GM23248 (cell line): Measurements from ENCODE around the gene EID2B. TPM values are rescaled to one million over a fixed set of nuclear protein-coding genes. Genes with fewer than 3 reads are reported as not detected.

Experiments used
- DNase-seq: peaks from one replicate; pipeline ENCODE4 v3.0.0-alpha.2; 2015
- H2AFZ ChIP-seq: fragments of 200-600 bp; sonication (generic); 2 replicates; pipeline ENCODE4 v1.6.1; 2016; ENCODE audit warnings: antibody characterized with exemption
- H3F3A ChIP-seq: fragments of 200-600 bp; sonication (generic); 2 replicates; pipeline ENCODE4 v1.6.1; 2016; ENCODE audit warnings: mild to moderate bottlenecking, antibody characterized with exemption, mixed run types; ENCODE audit not compliant: insufficient read depth
- H3K27ac ChIP-seq: fragments of 200-600 bp; sonication (generic); 2 replicates; pipeline ENCODE4 v1.5.1; 2016; ENCODE audit warnings: mild to moderate bottlenecking
- H3K27me3 ChIP-seq: fragments of 200-600 bp; sonication (generic); replicated peaks from 2 replicates; pipeline ENCODE4 v1.6.1; 2016; ENCODE audit warnings: mild to moderate bottlenecking; ENCODE audit not compliant: insufficient read depth
- H3K36me3 ChIP-seq: fragments of 200-600 bp; sonication (generic); 2 replicates; pipeline ENCODE4 v1.6.1; 2016; ENCODE audit warnings: low read depth, mild to moderate bottlenecking
- H3K4me1 ChIP-seq: fragments of 200-600 bp; sonication (generic); 2 replicates; pipeline ENCODE4 v1.6.1; 2016; ENCODE audit warnings: mild to moderate bottlenecking; ENCODE audit not compliant: insufficient read depth
- H3K4me2 ChIP-seq: fragments of 200-600 bp; sonication (generic); one replicate; pipeline ENCODE4 v1.6.1; 2016; ENCODE audit warnings: mild to moderate bottlenecking; ENCODE audit not compliant: unreplicated experiment
- H3K4me3 ChIP-seq: fragments of 200-600 bp; sonication (generic); 2 replicates; pipeline ENCODE4 v1.5.1; 2016; ENCODE audit warnings: mild to moderate bottlenecking
- H3K79me2 ChIP-seq: fragments of 200-600 bp; sonication (generic); 2 replicates; pipeline ENCODE4 v1.6.1; 2016; ENCODE audit warnings: mild to moderate bottlenecking; ENCODE audit not compliant: insufficient read depth
- H3K9ac ChIP-seq: fragments of 200-600 bp; sonication (generic); 2 replicates; pipeline ENCODE4 v1.6.1; 2016; ENCODE audit warnings: mild to moderate bottlenecking
- H3K9me2 ChIP-seq: fragments of 200-600 bp; sonication (generic); 2 replicates; pipeline ENCODE4 v1.6.1; 2016; ENCODE audit warnings: mixed run types, mild to moderate bottlenecking, moderate library complexity; ENCODE audit not compliant: insufficient read depth
- H3K9me3 ChIP-seq: fragments of 200-600 bp; sonication (generic); one replicate; pipeline ENCODE4 v1.6.1; 2017; ENCODE audit warnings: low read depth
- H4K20me1 ChIP-seq: fragments of 200-600 bp; sonication (generic); 2 replicates; pipeline ENCODE4 v1.6.0; 2016; ENCODE audit not compliant: insufficient read depth
- EZH2 ChIP-seq: fragments of 200-600 bp; sonication (generic); IDR thresholded peaks from 2 replicates; pipeline ENCODE4 v1.6.1; 2018; ENCODE audit warnings: antibody characterized with exemption, mild to moderate bottlenecking; ENCODE audit not compliant: insufficient read depth, poor library complexity, severe bottlenecking
- EZH2phosphoT487 ChIP-seq: fragments of 200-600 bp; sonication (generic); IDR thresholded peaks from 2 replicates; pipeline ENCODE4 v1.6.1; 2018; ENCODE audit warnings: antibody characterized with exemption, moderate library complexity, mild to moderate bottlenecking, low read depth; ENCODE audit not compliant: insufficient read depth
- WGBS, 2 experiments: methylation state at CpG; one replicate each; pipeline ENCODE4 v1.1.6; 2015 to 2017; ENCODE audit warnings: low lambda C conversion rate in 2 of 2, low coverage in 1 of 2; ENCODE audit errors: missing lambda C conversion rate in 2 of 2; 5-methylcytosine and 5-hydroxymethylcytosine counted together
- in situ Hi-C: fragments of 300-500 bp; cut with MboI; formaldehyde crosslinking; loops from 2 replicates; pipeline ENCODE4 v1.15.0; 2020
- polyA plus RNA-seq: library from polyadenylated mRNA; unstranded; fragments of >200 nt; fragmentation: Nextera tagmentation; extraction: Ambion mirVana; gene quantifications from 2 replicates; pipeline ENCODE4 v1.2.1, GENCODE V29; 2016
- total RNA-seq: library from RNA; depleted of rRNA; stranded (reverse); fragments of >200 nt; shearing (Covaris generic); gene quantifications from 2 replicates; pipeline ENCODE4 v1.2.3, GENCODE V29; 2014

Gene EID2B
- total and polyA plus RNA-seq, 2 experiments from 2014 or later, result 3.2 to 3.4 TPM

DNA sequence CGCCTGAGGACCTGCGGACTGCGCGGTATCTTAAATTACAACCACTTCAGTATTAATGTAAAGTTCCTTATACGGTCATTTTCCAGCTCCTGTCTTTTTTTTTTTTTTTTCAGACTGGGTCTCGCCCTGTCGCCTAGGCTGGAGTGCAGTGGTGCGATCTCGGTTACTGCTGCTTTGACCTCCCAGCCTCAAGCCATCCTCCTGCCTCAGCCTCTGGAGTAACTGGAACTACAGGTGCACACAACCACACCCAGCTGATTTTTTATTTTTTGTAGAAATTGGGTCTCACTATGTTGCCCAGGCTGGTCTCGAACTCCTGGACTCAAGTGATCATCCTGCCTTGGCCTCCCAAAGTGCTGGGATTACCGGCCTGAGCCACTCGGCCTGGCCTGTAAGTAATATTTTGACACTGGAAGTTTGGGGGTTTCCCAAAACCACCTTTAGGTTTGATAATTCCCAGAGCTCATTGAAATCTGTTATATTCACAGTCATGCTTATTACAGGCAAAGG, 406 bp upstream of the EID2B start:
- Histone ChIP-seq H3K79me2 (peaks cover 53% of the 10 kb centered on the region), H3F3A (no peaks in the 10 kb centered on the region; the same call in 1 of the 2 replicates), H4K20me1 (no peaks in the 10 kb centered on the region), H3K9me2 (no peaks in the 10 kb centered on the region), H3K36me3 (no peaks in the 10 kb centered on the region), H3K4me3 (0 out of 2 replicates have a peak overlapping the region, but pooled peaks have one; percentile 92), H3K4me2 (no peak overlapping the region), H3K9ac (no peak overlapping the region), H2AFZ (peak overlapping the region; percentile 32; the same call in 1 of the 2 replicates), H3K9me3 (no peaks in the 10 kb centered on the region), H3K4me1 (peaks cover 13% of the 10 kb centered on the region), H3K27me3 (no peaks in the 10 kb centered on the region), H3K27ac (no peak overlapping the region)
- in situ Hi-C loops, result no loop called here
- DNase-seq, result no peak
- WGBS, 2 experiments, result 17 to 19% methylated on average over 12 of the region's 12 CpGs
- TF ChIP-seq EZH2, result no peak
- TF ChIP-seq EZH2phosphoT487, result no peak

DNA sequence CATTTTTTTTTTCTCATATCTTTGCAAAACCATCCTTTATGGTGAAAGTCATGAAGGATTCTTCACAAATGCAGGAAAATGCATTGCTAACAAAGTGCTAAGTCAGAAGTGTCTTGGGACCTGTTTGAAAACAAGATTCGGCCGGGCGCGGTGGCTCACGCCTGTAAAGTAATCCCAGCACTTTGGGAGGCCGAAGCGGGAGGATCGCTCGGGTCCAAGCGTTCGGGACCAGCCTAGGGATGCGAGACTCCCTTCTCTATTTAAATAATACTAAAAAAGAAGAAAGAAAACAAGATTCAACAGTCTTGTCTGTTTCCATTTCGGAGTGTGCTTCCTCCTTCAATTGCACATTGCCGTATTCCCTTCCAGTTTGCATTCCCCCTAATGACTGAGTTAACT, 819 bp downstream of the EID2B start:
- H3K9me2 ChIP-seq, result no peaks in the 10 kb centered on the region
- H3K36me3 ChIP-seq, result no peaks in the 10 kb centered on the region
- peak; percentile 35 for DNase-seq
- H3K79me2 ChIP-seq, result peaks cover 43% of the 10 kb centered on the region
- H3K4me1 ChIP-seq, result peaks cover 13% of the 10 kb centered on the region
- in situ Hi-C loops, result no loop called here
- WGBS, 2 experiments, result 6 to 7% methylated on average over 14 of the region's 14 CpGs
- H3K9me3 ChIP-seq, result no peaks in the 10 kb centered on the region
- peak overlapping the region; percentile 74 for H3K27ac ChIP-seq
- TF ChIP-seq EZH2phosphoT487 (no peak), EZH2 (no peak)
- no peaks in the 10 kb centered on the region; the same call in 1 of the 2 replicates for H3F3A ChIP-seq
- H3K27me3 ChIP-seq, result no peaks in the 10 kb centered on the region
- peak overlapping the region; percentile 91 for H2AFZ ChIP-seq
- peak overlapping the region; percentile 92 for H3K4me3 ChIP-seq
- H4K20me1 ChIP-seq, result no peaks in the 10 kb centered on the region
- H3K4me2 ChIP-seq, result peak overlapping the region; percentile 98
- peak overlapping the region; percentile 85 for H3K9ac ChIP-seq

DNA sequence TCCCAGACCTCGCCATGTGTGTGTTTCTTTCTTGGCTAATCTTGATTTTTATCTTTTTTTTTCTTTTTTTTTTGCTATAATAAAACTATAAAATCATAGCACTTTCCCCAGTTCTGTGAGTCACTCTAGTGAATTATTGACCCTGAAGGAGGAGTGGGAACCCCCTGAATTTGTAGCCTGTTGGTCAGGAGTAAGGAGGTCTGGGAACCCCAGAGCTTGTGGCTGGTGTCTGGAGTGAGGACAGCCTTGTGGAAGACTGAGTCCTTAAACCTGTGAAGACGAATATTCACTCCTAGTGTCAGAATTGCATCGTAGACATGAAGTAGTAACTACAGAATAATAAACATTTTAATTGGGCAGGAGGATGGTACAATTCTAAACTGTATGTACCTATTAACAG, 7.4 kb downstream of the EID2B start:
- WGBS, 2 experiments, result 97% methylated on average over 3 of the region's 3 CpGs
- DNase-seq, result no peak
- H3K9me3 ChIP-seq, result no peaks in the 10 kb centered on the region
- H3K4me3 ChIP-seq, result no peak overlapping the region
- no peaks in the 10 kb centered on the region for H3K27me3 ChIP-seq
- H4K20me1 ChIP-seq, result no peaks in the 10 kb centered on the region
- H3K9ac ChIP-seq, result no peak overlapping the region
- no peak overlapping the region for H3K27ac ChIP-seq
- peaks cover 19% of the 10 kb centered on the region for H3K79me2 ChIP-seq
- no peaks in the 10 kb centered on the region for H3K36me3 ChIP-seq
- no peak overlapping the region for H3K4me2 ChIP-seq
- H3F3A ChIP-seq, result no peaks in the 10 kb centered on the region; the same call in 1 of the 2 replicates
- TF ChIP-seq EZH2phosphoT487, result no peak
- no peak for TF ChIP-seq EZH2
- H2AFZ ChIP-seq, result no peak overlapping the region
- in situ Hi-C loops, result no loop called here
- H3K4me1 ChIP-seq, result no peaks in the 10 kb centered on the region
- no peaks in the 10 kb centered on the region for H3K9me2 ChIP-seq

DNA sequence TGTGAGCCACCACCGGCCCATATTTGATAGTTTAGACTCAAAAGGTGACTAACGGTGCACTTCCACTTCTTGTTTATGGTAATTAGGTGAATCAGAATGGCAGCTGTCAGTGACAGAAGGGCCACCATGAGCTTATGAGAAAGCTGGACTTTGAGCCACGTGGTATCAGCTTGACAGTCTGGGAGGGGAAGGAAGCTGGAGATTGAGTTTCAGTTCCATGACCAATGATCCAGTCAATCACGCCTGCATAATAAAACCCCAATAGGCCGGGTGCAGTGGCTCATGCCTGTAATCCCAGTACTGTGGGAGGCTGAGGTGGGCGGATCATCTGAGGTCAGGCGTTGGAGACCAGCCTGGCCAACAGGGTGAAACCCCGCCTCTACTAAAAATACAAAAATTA, 8.2 kb downstream of the EID2B start:
- H3K27me3 ChIP-seq, result no peaks in the 10 kb centered on the region
- TF ChIP-seq EZH2phosphoT487, result no peak
- TF ChIP-seq EZH2, result no peak
- DNase-seq, result no peak

More for the DNA sequence above, 8.2 kb downstream of the EID2B start:
- in situ Hi-C loops, result no loop called here
- H3K36me3 ChIP-seq, result no peaks in the 10 kb centered on the region
- H3K9me2 ChIP-seq, result no peaks in the 10 kb centered on the region
- H3K9ac ChIP-seq, result no peak overlapping the region
- H3K4me1 ChIP-seq, result no peaks in the 10 kb centered on the region
- WGBS, 2 experiments, result 87 to 93% methylated on average over 8 of the region's 8 CpGs
- H3K4me2 ChIP-seq, result no peak overlapping the region
- no peaks in the 10 kb centered on the region; the same call in 1 of the 2 replicates for H3F3A ChIP-seq
- H4K20me1 ChIP-seq, result no peaks in the 10 kb centered on the region
- H2AFZ ChIP-seq, result no peak overlapping the region
- no peaks in the 10 kb centered on the region for H3K9me3 ChIP-seq
- no peak overlapping the region for H3K27ac ChIP-seq
- H3K4me3 ChIP-seq, result no peak overlapping the region
- H3K79me2 ChIP-seq, result peaks cover 12% of the 10 kb centered on the region
